Thyroid gland (tissue), 4 donors: ENCODE measurements around the gene RBMS1.

Source experiments
- POLR2A ChIP-seq, 2 donors: fragments of 450-650 bp; IDR thresholded peaks; one replicate each; pipeline ENCODE4 v1.6.1; 2017; ENCODE audit warnings: antibody characterized with exemption in 2 of 2, mild to moderate bottlenecking in 2 of 2, moderate library complexity in 1 of 2
- TF ChIP-seq, protein P1 (sequence below), 6 experiments: fragments of 200-600 bp in 3 of 6; fragments of 450-650 bp in 3 of 6; sonication (generic) in 3 of 6; IDR thresholded peaks; one replicate each; pipeline ENCODE4 v1.5.1; 2016 to 2019; ENCODE audit warnings: antibody characterized with exemption in 6 of 6, mild to moderate bottlenecking in 2 of 6, inconsistent platforms in 1 of 6, moderate library complexity in 1 of 6

- TF ChIP-seq, protein P1, sequence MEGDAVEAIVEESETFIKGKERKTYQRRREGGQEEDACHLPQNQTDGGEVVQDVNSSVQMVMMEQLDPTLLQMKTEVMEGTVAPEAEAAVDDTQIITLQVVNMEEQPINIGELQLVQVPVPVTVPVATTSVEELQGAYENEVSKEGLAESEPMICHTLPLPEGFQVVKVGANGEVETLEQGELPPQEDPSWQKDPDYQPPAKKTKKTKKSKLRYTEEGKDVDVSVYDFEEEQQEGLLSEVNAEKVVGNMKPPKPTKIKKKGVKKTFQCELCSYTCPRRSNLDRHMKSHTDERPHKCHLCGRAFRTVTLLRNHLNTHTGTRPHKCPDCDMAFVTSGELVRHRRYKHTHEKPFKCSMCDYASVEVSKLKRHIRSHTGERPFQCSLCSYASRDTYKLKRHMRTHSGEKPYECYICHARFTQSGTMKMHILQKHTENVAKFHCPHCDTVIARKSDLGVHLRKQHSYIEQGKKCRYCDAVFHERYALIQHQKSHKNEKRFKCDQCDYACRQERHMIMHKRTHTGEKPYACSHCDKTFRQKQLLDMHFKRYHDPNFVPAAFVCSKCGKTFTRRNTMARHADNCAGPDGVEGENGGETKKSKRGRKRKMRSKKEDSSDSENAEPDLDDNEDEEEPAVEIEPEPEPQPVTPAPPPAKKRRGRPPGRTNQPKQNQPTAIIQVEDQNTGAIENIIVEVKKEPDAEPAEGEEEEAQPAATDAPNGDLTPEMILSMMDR (IDR thresholded peaks at IDR 0.05) = no peak
- TF ChIP-seq POLR2A (IDR thresholded peaks at IDR 0.05) = no peak
Observed at GRCh38 chr2:160458718-160459453, 34.7 kb downstream of the RBMS1 start.
